DOHH2 (cell line): Measurements from ENCODE around the gene SECISBP2.

Source experiments
- CTCF ChIP-seq: fragments of 200-600 bp; sonication (generic); IDR thresholded peaks from one replicate; pipeline ENCODE4 v1.5.1; 2014; ENCODE audit warnings: antibody characterized with exemption, mild to moderate bottlenecking, low read depth, low read length; ENCODE audit not compliant: poor library complexity, severe bottlenecking
- EZH2phosphoT487 ChIP-seq: fragments of 200-600 bp; sonication (generic); IDR thresholded peaks from 2 replicates; pipeline ENCODE4 v1.6.1; 2017; ENCODE audit warnings: borderline replicate concordance, mild to moderate bottlenecking, antibody characterized with exemption, low read length, moderate library complexity, mixed read lengths

DNA sequence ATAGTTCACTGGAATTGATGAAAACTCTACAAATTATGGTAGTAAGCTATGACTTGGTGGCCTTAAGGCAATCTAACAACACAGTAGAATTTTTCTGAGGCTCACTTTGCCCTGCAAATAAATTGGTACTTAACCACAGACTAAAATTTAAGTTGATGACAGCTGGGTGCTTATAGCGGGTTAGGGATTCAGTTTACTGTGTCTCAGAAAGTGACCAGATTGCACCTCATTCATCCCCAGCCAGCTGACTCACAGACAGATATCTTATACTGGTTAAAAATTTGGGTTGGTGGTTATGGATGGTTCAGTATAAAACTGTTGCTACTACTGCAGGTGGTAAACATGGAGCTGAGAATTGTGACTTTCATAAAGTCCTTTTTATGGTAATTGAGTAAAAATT is 4.5 kb upstream of the SECISBP2 start:
- TF ChIP-seq CTCF, result no peak
- no peak for TF ChIP-seq EZH2phosphoT487
